HepG2 (cell line): ENCODE data around the gene COL18A1.

Experiments used
- ASH2L ChIP-seq: fragments of 300-600, 200-600 bp; sonication (generic); IDR thresholded peaks from 2 replicates; pipeline ENCODE4 v1.7.0; 2017; ENCODE audit warnings: low read depth, mild to moderate bottlenecking, moderate library complexity, mixed read lengths, low read length; ENCODE audit not compliant: insufficient read length
- JUN ChIP-seq: sonication (generic); formaldehyde crosslinking; IDR thresholded peaks from 2 replicates; pipeline ENCODE4 v1.4.0; 2020; ENCODE audit warnings: mild to moderate bottlenecking, missing genetic modification reagents
- KLF15 ChIP-seq: sonication (generic); formaldehyde crosslinking; IDR thresholded peaks from 2 replicates; pipeline ENCODE4 v1.8.1; 2023; ENCODE audit warnings: borderline replicate concordance, mild to moderate bottlenecking, inconsistent platforms, missing genetic modification reagents, mixed read lengths
- POLR2AphosphoS2 ChIP-seq: IDR thresholded peaks from 2 replicates; pipeline ENCODE4 v1.6.1; 2011; ENCODE audit warnings: low read depth, low read length, improper control_type of control experiment
- REST ChIP-seq, 2 experiments: IDR thresholded peaks; 2 replicates each; pipeline ENCODE4 v1.6.1; 2011 to 2012; ENCODE audit warnings: low read length in 2 of 2, borderline replicate concordance in 1 of 2, low read depth in 1 of 2, mild to moderate bottlenecking in 1 of 2, moderate library complexity in 1 of 2

DNA sequence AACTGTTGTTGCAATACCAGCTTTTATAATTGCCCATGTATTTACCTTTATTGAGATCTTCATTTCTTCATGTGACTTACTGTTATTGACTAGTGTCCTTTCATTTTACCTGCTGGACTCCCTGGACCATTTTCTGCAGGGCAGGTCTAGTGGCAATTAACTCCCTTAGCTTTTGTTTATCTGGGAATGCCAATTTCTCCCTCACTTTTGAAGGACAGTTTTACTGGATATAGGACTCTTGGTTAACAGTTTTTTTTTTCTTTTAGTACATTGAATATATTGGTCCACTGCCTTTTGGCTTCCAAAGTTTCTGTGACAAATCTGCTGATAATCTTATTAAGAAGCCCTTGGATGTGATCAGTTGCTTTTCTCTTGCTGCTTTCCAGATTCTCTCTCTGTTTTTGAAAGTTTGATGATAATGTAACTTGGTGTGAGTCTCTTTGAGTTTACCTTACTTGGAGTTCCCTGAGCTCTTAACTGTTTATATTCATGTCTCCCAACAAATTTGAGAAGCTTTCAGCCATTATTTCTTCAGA, 56.9 kb downstream of the COL18A1 start:
- no peak for TF ChIP-seq JUN (CRISPR knock-in tag)
- TF ChIP-seq ASH2L: no peak
- TF ChIP-seq KLF15 (CRISPR knock-in tag): no peak
- no peak for TF ChIP-seq POLR2AphosphoS2
- TF ChIP-seq REST (IDR thresholded peaks at IDR 0.05; ENCODE audit: borderline replicate concordance in 1 of 2, low read depth in 1 of 2, low read length in 2 of 2): no peak
